ENCODE measurements around the gene CD52. TPM values are rescaled to one million over a fixed set of nuclear protein-coding genes. Genes with fewer than 3 reads are reported as not detected.
A peak's percentile ranks its signal among the peaks of the same experiment; 100 is the strongest.

CD52 gene
- total RNA-seq, 1 experiment from 2014 or later, result 1.6 TPM

- DNase-seq (ENCODE audit: low read depth, low spot score) (no peak), ATAC-seq (peak; percentile 95)
- intact Hi-C loops (cut with micrococcal nuclease; ENCODE audit: unreplicated experiment) (no loop called here), in situ Hi-C loops (cut with HindIII; ENCODE audit: low pct_unique_long_range_greater_than_20kb, low sequenced_read_pairs) (no loop called here)
- Histone ChIP-seq H3K4me1 (ENCODE audit: control insufficient read depth, insufficient read depth, low read length) (no peaks in the 10 kb centered on the region), H3K27ac (ENCODE audit: low read length) (no peak overlapping the region; the same call in 1 of the 2 replicates), H3K36me3 (ENCODE audit: control insufficient read depth, insufficient read depth, low read length) (no peaks in the 10 kb centered on the region), H3K27me3 (ENCODE audit: control insufficient read depth, insufficient read depth, low read length) (no peaks in the 10 kb centered on the region), H3K9me3 (ENCODE audit: control insufficient read depth, insufficient read depth, low read depth, low read length) (no peaks in the 10 kb centered on the region), H3K4me3 (ENCODE audit: low read depth in 2 of 2, low read length in 2 of 2) (peak overlapping the region; percentile 55 to 73)
- POLR2A ChIA-PET, result interaction anchor here (1.2 kb wide), 1 partner anchor 32 kb away, joined by 3 read pairs; no protein-coding TSS in a partner anchor
- TF ChIP-seq POLR2AphosphoS5 (IDR thresholded peaks at IDR 0.05; ENCODE audit: low read depth, low read length) (no peak), SIN3A (IDR thresholded peaks at IDR 0.05; ENCODE audit: borderline replicate concordance, insufficient read depth, low read depth, low read length) (no peak), REST (IDR thresholded peaks at IDR 0.05; ENCODE audit: insufficient read depth in 1 of 2, low read depth in 2 of 2, low read length in 1 of 2) (no peak), CTCF (IDR thresholded peaks at IDR 0.05) (no peak), TCF7L2 (IDR thresholded peaks at IDR 0.05; ENCODE audit: low read depth, low read length) (no peak)
- BruUV-seq (replicated peaks), result no TSS peak
- CTCF ChIA-PET, result no interaction called here
These were observed 18.9 kb downstream of the CD52 start for GRCh38 chr1:26336477-26337205.

- H3K4me3 ChIP-seq (ENCODE audit: low read depth in 2 of 2, low read length in 2 of 2), result no peak overlapping the region
- no peaks in the 10 kb centered on the region for H3K27me3 ChIP-seq (ENCODE audit: control insufficient read depth, insufficient read depth, low read length)
- no peak overlapping the region for H3K27ac ChIP-seq (ENCODE audit: low read length)
- no peaks in the 10 kb centered on the region for H3K36me3 ChIP-seq (ENCODE audit: control insufficient read depth, insufficient read depth, low read length)
- BruUV-seq (replicated peaks), result no TSS peak
- H3K4me1 ChIP-seq (ENCODE audit: control insufficient read depth, insufficient read depth, low read length), result no peaks in the 10 kb centered on the region
- H3K9me3 ChIP-seq (ENCODE audit: control insufficient read depth, insufficient read depth, low read depth, low read length), result no peaks in the 10 kb centered on the region
- ChIA-PET POLR2A (interaction anchor here (1.2 kb wide), 1 partner anchor 32 kb away, joined by 3 read pairs; no protein-coding TSS in a partner anchor), CTCF (no interaction called here)
- in situ Hi-C loops (cut with HindIII; ENCODE audit: low pct_unique_long_range_greater_than_20kb, low sequenced_read_pairs) (no loop called here), intact Hi-C loops (cut with micrococcal nuclease; ENCODE audit: unreplicated experiment) (no loop called here)
- TF ChIP-seq SIN3A (IDR thresholded peaks at IDR 0.05; ENCODE audit: borderline replicate concordance, insufficient read depth, low read depth, low read length), result no peak
- no peak for TF ChIP-seq POLR2AphosphoS5 (IDR thresholded peaks at IDR 0.05; ENCODE audit: low read depth, low read length)
- no peak for TF ChIP-seq CTCF (IDR thresholded peaks at IDR 0.05)
- no peak for TF ChIP-seq TCF7L2 (IDR thresholded peaks at IDR 0.05; ENCODE audit: low read depth, low read length)
- no peak for TF ChIP-seq REST (IDR thresholded peaks at IDR 0.05; ENCODE audit: insufficient read depth in 1 of 2, low read depth in 2 of 2, low read length in 1 of 2)
- DNase-seq (ENCODE audit: low read depth, low spot score), result no peak
- 0 out of 2 replicates have a peak, but pooled peaks have one; percentile 2 for ATAC-seq
These were observed 19.4 kb downstream of the CD52 start for GRCh38 chr1:26337206-26337535.

Data from Panc1 (cell line).